Lung microvascular endothelial cell (primary cell): ENCODE measurements around the gene LDB3. TPM values are rescaled to one million over a fixed set of nuclear protein-coding genes. Genes with fewer than 3 reads are reported as not detected.
"Not testable (repeated sequence)": the region's sequence is repeated elsewhere in the genome, so short reads cannot be mapped to it uniquely, and the experiment has no call there.

Experiments used
- DNase-seq, 2 donors: peaks; one replicate each; pipeline versions ENCODE4 v3.0.0 to v3.0.0-alpha.2; 2010; ENCODE audit warnings: low read depth in 2 of 2
- total RNA-seq: library from RNA; depleted of rRNA; stranded (reverse); fragments of >200 nt; gene quantifications from 2 replicates; pipeline ENCODE4 v1.2.1, GENCODE V29; 2014

Gene LDB3, protein sequence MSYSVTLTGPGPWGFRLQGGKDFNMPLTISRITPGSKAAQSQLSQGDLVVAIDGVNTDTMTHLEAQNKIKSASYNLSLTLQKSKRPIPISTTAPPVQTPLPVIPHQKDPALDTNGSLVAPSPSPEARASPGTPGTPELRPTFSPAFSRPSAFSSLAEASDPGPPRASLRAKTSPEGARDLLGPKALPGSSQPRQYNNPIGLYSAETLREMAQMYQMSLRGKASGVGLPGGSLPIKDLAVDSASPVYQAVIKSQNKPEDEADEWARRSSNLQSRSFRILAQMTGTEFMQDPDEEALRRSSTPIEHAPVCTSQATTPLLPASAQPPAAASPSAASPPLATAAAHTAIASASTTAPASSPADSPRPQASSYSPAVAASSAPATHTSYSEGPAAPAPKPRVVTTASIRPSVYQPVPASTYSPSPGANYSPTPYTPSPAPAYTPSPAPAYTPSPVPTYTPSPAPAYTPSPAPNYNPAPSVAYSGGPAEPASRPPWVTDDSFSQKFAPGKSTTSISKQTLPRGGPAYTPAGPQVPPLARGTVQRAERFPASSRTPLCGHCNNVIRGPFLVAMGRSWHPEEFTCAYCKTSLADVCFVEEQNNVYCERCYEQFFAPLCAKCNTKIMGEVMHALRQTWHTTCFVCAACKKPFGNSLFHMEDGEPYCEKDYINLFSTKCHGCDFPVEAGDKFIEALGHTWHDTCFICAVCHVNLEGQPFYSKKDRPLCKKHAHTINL
- not detected in 2 replicates for total RNA-seq

DNA sequence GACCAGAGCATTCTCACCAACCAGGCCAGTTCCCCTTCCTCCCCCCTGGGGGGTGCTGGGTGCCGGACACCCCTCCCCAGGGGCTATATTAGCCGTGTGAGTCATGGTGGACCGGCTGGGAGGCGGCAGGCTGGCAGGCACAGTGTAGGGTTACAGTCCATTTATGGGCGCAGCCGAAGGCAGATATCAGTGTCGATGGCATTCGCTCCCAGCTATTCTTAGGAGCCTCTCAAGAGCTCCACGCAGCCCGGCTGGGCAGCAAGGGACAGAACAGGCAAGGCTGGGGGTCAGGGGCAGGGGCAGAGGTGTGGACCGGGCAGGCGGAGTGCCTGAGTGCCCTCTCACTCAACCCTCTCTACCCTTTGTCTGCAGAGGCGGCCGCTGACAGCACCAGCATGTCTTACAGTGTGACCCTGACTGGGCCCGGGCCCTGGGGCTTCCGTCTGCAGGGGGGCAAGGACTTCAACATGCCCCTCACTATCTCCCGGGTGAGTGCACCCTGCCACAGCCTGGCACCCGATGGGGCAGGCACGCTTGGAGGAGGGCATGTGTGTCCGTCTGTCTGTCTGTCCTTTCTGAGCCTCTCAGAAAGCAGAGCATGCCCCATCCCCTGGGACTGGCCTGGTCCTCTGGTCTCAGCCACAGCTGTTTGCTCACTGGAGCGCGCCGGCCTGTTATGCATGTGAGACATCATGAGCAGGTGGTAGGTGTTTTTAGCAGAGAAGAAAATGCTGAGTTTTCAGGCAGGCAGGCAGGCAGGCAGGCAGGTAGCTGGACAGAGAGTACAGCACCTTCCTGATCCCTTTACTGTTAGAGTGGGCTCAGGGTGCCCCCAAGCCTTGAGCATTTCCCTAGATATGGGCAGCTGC is at the start of gene LDB3:
TSS of gene LDB3 (plus strand) at position 215 of the 869 bp plus-strand sequence. CDS start at position 396, 181 bp downstream.
- no peak for DNase-seq

DNA sequence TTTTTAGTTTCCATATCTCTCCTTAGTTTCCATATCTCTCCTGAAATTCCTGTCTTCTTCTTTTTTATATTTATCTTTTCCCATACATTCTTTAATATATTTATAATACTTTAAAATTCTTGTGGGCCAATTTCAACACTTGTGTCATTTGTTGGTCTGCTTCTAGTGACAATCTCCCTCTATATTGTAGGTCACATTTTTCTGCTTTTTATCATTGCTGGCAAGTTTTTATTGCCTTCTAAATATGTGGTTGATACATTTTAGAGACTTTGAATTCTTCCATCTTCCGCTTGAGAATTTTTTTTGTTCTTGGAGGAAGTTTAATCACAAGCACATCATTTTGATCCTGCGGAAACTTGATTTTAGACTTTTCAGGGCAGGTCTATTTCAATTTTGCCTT is 40.0 kb upstream of the LDB3 start:
- no peak for DNase-seq

DNA sequence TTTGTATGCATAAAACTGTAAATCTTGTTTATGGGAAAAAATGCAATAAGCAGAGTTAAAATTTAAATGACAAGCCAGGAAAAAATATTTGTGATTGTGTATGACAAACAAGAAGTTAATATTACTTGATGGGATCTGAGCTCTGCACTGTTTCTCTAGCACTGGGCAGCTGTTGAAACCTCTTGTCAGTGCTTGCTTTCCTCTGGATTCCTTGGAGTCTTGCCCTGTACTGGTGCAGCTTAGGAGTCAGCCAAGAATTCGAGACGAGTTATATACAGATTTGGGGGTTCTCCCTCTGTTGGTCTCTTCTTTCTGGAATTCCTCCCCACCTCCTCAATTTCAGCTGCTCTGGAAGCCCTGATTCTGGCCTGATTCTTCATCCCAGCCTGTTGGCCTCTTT is 38.2 kb upstream of the LDB3 start:
- DNase-seq: no peak

DNA sequence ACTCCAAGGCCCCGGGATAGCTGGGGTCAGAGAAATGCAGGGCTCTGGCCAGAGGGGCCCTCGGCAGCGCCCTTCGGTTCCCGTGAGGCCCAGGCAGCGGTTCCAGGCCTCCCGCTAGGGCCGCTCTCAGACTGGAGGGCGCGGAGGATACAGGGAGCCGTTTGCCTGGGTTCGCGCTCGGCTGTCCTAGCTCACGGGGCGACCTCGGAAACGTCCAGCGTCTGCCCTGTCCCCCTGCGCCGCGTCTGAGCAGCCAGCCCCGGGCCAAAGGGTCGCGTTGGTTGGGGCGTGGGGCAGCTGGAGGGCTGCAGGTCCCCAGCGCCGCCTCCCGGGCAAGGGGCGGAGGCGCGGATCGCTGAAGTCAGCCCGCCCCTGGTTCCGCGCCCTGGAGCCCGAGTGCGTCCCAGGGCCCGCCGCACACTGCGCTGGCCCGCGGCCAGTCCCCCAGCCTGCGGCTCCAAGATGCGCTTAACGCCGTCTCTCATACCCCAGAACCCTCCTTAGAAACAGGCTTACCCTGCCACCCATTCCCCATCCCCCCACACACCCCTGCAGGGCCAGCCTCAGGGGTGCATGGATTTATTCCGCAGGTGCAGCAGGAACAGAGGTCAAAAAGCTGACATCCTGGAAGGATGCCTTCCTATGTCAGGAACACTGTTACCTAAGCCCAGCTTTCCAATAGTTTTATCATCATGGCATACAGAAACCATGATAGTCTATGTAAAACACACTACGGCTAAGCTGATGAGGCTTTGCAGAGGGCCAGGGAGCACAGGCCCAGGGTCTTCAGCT is 36.1 kb upstream of the LDB3 start:
- no peak for DNase-seq

DNA sequence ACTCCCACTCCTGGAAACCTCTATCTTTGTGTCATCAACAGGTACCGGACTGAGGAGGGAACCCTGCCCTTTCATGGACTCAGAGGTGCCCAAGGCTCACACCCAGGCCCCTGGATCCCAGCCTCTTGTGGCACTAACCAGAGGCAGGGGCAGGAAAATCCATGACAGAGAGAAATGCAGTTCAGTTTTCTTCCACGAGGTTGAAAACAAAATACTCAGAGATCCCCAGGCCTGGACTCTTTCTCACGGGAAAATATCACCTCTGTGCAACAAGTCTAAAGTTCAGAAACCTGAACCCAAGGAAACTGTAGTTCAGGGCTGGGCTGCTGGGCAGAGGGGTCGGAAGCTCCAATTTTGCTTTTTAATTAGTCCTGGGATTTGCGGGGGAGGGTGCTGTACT is 35.4 kb upstream of the LDB3 start:
- DNase-seq: no peak

DNA sequence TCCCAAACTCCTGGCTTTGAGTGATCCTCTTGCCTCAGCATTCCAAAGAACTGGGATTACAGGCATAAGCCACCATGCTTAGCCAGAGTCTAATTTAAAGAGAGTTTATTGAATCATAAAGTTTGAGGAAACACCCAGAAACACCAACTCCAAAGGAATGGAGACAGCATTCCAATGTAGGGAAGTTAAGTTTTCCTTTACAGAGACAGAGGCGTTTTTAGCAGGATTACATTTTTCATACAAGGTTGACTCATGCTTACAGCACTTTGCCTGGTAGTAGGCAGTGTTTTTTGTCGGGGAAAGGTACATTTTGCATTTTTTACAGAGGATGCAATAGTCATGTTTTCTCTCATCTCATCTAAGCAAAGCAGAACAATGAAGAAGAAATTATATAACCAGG is 32.9 kb upstream of the LDB3 start:
- DNase-seq: no peak

DNA sequence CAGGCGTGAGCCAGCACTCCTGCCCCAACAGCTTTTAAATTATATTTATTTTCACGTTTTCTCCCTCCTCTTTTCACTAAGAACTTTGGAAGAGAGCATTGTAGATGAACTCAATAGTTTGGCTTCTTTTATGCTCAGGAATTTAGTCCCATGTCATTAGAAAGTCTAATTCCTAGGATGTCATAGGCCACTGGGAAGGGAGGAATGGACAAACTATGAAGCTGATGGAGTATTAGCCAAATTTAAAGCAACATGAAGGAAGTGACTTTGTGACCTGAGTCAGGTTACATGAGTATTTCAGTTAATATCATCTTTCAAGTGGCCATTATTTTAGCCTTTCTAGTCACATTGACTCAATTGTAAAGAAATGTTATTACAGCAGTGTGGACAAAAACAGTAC is 32.0 kb upstream of the LDB3 start:
- DNase-seq: no peak

DNA sequence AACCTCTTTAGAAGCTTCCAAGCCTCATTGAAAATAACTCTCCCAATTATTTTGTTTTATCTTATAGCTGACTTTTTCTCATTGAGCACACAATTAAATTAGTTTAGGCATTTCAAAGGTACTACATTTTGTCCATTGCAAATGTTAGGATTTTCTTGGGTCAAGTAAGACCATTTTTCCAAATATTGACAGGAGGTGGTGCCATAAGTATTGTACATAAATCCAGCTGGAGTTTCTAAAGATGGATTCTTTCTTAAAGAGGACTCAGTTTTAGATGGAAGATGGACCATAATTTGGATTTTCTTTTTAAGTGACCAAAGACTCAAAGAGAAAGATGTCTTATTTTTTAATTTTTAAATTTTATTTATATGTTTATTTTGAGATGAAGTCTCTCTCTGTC is 26.3 kb upstream of the LDB3 start:
- no peak for DNase-seq

DNA sequence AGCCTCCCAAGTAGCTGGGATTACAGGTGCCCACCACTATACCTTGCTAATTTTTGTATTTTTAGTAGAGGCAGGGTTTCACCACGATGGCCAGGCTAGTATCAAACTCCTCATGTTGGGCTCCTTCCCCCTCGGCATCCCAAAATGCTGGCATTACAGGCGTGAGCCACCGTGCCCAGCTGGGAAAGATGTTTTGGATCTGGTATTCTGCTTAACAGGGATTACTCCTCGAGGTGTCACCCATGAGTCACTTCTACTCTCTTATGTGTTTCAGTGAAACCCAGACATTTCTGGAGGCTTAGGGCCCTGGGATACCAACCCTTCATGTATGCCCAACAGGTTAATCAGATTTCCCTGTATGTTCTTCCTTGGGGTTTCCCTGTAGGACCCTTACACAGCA is 25.8 kb upstream of the LDB3 start:
- DNase-seq: peak in 1 of 2 donors; percentile 13

DNA sequence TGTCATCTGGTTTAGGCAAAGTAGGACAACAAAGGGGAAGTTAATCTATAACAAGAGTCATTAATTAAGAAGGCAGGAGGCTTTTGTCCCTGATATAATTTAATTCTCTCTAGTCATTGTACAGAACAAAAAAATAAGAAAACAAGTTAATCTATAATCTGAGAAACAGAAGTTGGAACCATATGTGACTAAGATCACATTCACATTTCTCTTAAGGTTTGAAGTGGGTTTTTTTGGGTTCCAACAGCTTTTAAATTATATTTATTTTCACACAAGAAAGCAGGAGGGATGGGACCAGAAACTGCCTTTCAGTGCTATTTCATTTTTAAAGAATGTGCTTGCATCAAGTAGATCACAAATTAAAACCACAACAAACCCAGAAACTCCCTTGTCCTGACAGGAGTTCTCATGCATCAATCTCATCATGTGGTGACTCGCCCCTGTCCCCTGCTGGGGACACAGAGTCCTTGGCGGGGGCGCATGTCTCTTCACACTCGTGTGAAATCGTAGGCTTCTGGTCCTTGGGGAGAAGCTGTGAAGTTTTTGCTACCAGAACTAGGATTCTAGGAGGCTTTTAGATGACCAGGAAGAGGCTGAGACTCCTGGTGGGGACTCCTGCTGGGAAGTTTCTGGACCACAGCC is 24.0 kb upstream of the LDB3 start:
- no peak for DNase-seq

DNA sequence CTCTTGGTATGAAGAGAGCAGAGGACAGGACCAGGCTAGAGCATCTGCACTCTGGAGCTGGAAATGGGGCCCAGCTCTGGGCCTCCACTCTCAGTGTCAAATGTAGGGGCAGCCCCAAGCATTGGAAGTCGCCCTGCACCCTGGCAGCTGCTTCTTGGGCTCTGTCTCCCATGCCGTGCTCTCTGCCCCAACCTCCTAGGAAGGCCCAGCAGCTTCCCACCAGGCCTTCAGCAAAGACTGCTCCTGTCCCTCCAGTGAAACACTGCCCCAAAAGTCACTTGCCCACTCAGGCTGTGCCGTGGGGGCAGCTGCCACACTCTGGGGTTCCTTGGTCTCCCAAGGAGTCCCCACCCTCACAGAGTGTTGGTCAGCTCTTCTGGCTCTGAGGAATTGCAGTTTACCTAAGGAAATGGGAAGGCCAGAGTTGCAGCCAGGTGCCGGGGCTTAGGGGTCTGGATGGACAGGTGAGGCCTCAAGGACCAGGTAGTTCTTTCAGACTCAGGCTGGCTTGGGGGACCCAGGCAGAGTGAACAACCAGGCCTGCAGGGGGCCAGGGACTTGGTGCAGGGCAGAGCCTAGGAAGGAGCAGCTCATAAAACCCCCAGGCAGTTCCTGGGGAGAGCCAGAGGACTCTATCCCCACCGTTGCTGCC is 23.4 kb upstream of the LDB3 start:
- peak in 1 of 2 donors; percentile 0 for DNase-seq

DNA sequence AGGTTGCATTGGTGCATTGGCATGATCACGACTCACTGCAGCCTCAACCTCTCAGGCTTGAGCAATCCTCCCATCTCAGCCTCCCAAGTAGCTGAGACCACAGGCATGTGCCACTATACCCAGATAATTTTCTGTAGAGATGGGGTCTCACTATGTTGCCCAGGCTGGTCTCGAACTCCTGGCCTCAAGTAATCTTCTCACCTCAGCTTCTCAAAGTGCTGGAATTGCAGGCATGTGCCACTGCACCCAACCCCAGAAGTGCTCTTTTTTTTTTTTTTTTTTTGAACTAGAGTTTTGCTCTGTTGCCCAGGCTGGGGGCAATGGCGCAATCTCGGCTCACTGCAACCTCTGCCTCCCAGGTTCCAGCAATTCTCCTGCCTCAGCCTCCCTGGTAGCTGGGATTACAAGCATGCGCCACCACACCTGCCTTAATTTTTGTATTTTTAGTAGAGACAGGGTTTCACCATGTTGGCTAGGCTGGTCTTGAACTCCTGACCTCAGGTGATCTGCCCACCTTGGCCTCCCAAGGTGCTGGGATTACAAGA is 22.6 kb upstream of the LDB3 start:
- not testable (repeated sequence) for DNase-seq

DNA sequence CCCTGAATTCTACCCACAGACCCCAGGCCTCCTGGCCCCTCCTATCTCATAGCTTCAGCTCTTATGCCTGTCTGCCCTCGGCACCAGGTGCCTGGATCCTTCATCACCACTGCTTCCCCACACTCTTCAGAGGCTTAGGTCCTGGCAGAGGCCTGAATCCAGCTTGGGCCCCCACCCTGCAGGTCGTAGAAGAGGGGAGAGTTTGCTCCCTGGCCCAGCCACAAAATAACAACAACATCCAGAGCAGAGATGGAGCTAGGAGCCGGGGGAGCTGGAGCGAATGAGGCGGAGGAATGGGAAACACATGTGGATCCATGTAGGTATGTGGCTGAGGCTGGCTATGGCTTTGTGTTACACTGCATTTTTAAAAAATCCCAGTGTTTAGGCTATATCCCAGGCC is 21.8 kb upstream of the LDB3 start:
- no peak for DNase-seq

DNA sequence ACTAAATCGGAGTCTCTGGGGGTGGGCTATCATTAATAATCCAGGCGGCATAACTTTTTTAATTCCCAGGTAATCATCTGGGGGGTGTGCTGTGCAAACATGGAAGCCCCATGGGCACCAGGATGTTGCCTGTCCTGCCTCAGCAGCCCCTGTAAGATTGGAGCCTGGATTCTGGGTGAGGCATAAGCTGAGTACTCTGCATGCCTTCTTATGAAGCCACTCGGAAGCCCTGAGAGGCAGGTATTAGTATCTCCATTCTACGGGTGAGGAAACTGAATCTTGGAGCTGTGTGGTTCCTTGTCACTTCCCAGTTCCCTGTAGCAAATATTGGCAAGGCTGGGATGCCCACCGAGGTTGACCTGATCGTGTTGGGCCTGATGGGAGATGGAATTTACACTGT is 21.4 kb upstream of the LDB3 start:
- DNase-seq: no peak

DNA sequence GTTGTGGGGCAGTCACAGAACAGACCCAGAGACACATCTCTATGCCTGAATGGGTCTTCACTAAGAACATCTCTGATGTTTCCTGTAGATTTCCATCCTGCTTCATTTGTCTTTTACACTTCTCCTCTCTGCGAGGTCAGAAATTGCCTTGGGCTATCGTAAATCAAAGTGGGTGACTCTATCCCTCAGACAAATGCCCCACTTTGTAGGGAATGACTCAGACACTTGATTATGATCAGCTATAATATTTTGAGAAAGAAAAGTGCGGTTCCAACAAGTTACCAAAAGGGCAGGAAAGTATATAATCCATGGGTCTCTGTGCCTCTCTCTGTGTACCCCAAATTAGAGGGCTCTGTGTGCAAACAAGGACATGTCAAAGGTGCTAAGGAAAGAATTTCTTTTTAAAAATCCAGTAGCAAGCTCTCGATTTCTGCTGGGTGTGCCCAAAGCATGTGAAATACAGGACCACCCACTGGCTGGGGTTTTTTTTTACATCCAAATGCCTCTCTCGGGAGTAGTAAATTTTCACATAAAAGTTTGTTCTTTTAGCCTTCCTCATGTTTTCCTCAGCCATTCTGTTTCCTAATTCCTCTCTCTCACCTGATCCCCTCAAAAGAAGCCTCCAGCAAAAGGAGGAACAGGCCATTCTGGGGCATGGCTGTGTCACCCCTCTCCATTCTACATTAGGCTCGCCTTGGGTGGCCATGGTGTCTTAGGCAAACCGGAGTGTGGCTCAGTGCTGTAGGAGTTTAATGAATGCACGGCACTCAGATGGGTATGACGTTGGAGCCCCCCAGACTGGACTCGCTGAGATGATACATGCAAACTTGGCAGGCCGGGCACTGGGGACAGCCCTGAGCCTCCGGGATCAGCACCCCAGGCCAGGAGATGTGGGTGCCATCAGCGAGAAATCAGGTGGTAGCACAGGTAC is 20.3 kb upstream of the LDB3 start:
- DNase-seq: no peak

DNA sequence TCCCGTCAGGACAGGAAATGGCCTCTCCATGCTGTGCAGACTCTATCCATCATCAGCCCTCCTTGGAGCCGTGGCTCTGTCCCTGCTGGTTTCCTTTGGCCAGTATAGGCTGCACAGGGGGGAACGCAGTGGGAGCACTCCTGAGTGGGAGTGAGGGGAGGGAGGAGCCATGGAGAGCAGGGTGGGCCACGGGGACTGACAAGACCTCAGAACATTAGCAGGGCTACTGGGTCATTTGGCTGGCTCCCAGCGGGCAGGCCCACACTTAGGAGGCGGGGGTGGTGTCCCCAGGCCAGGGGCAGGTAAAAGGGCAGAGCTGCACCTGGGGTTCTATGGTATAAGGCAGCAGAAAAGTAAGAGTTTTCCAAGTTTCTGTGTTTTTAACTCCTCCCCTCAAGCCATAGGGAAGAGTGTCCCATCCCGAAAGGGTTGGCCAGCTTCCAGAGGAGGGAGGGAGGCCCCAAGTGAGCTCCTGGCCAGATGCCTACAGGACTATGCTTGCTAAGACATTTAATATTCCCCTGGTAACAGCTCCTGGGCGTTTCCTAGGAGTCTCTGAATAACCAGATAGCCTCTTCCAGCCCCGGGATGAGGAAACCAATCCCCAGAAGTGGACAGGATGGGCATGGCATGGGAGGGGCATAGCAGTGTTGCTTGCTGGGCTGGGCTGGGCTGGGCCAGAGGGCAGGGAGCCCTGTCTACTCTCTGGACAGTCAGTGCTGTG is 19.4 kb upstream of the LDB3 start:
- DNase-seq: no peak

DNA sequence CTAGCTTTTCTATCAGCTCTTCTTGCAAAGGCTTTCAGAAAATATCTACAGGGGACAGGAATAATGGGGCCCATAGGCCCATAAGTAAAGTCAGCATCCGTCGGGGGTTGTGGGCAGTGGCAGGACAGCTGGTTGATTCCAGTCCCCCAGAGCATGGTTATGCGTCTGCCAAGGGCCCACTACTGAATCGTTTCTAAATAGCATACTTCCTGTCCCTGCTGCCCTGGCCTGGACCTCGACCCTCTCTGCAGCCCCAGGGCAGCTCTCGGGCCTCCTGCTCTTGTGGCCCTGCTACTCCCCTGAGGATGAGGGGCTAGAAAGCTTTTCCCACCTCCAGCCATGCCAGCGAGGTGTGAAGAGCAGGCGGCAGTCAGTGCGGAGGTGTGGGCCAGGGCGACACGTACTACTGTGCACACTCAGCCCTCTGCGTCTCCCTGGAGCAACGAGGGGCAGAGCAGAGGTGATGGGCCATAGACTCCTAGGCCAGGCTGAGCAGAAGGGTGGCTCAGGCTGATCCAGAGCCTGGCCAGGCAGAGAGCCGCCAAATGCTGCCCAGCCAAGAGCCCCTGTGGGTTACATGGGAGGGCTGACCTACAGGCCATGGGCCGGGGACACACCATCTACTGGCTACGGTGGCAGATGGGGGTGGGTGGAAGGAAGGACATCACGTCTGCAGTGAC is 18.7 kb upstream of the LDB3 start:
- DNase-seq: no peak

DNA sequence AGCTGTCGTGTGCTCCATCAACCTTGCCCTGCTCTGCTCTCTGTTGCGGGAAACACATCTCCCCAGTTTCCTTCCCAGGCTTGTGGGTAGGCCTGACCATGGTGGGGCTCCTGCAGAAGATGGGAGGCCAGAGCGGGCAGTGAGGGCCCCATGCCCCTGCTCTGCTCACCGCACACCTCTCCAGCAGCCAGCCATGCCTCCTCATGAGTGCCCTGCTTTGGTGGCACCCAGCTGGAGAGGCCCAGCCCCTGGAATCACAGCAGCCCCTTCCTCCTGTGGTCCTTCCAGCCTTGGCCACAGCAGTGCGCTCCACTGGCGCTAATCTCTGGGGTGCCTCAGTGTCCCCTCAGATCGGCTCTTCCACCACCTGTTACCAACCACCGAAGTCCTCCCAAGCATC is 18.2 kb upstream of the LDB3 start:
- no peak for DNase-seq
